Panc1 (cell line): ENCODE results near the gene LRRFIP1. TPM values are rescaled to one million over a fixed set of nuclear protein-coding genes. Genes with fewer than 3 reads are reported as not detected.

Experiments
- ATAC-seq: fragments of 200-7000 bp; cut with Tn5 transposase; 2 replicates; pipeline ENCODE4 v1.9.1; 2020; ENCODE audit warnings: mild to moderate bottlenecking, moderate library complexity
- BruUV-seq: library from RNA; stranded (reverse); fragments of 400-500 nt; replicated peaks from 2 replicates; lab custom pipeline; 2021; lab: Mats Ljungman, UMichigan
- CTCF ChIA-PET: fragments of 300-600 bp; sonication (Branson Sonifier 250); formaldehyde crosslinking; loops from one replicate; lab custom pipeline; 2022; ENCODE audit warnings: antibody characterized with exemption; lab: Charles Lee
- POLR2A ChIA-PET: fragments of 300-600 bp; sonication (Branson Sonifier 250); formaldehyde crosslinking; loops from one replicate; lab custom pipeline; 2022; ENCODE audit warnings: antibody characterized with exemption; lab: Charles Lee
- DNase-seq: peaks from one replicate; pipeline ENCODE4 v3.0.0-alpha.2; 2010; ENCODE audit warnings: low read depth, low spot score
- H3K27ac ChIP-seq: 2 replicates; pipeline ENCODE4 v1.5.1; 2011; ENCODE audit warnings: mild to moderate bottlenecking, low read length, inconsistent platforms
- H3K27me3 ChIP-seq: fragments of 200-500 bp; sonication (Bioruptor generic); 2 replicates; pipeline ENCODE4 v1.6.0; 2014; ENCODE audit warnings: low read length, inconsistent platforms; ENCODE audit not compliant: control insufficient read depth, insufficient read depth
- H3K36me3 ChIP-seq: fragments of 200-500 bp; sonication (Bioruptor generic); 2 replicates; pipeline ENCODE4 v1.5.1; 2014; ENCODE audit warnings: inconsistent platforms, mild to moderate bottlenecking, low read length, moderate library complexity; ENCODE audit not compliant: control insufficient read depth, insufficient read depth
- H3K4me1 ChIP-seq: 2 replicates; pipeline ENCODE4 v1.5.1; 2011; ENCODE audit warnings: inconsistent platforms, mild to moderate bottlenecking, low read length, moderate library complexity; ENCODE audit not compliant: control insufficient read depth, insufficient read depth
- H3K4me3 ChIP-seq, 2 experiments: 2 replicates each; pipeline ENCODE4 v1.5.1; 2011 to 2012; ENCODE audit warnings: low read depth in 2 of 2, low read length in 2 of 2, mild to moderate bottlenecking in 2 of 2, inconsistent platforms in 1 of 2, moderate library complexity in 1 of 2
- H3K9me3 ChIP-seq: fragments of 200-500 bp; sonication (Bioruptor generic); 2 replicates; pipeline ENCODE4 v1.5.1; 2014; ENCODE audit warnings: low read depth, mild to moderate bottlenecking, inconsistent platforms, low read length, moderate library complexity; ENCODE audit not compliant: control insufficient read depth, insufficient read depth
- POLR2AphosphoS5 ChIP-seq: IDR thresholded peaks from 2 replicates; pipeline ENCODE4 v1.6.1; 2012; ENCODE audit warnings: mild to moderate bottlenecking, low read depth, low read length, moderate library complexity
- SIN3A ChIP-seq: IDR thresholded peaks from 2 replicates; pipeline ENCODE4 v1.6.1; 2012; ENCODE audit warnings: low read depth, mild to moderate bottlenecking, low read length, moderate library complexity, borderline replicate concordance; ENCODE audit not compliant: insufficient read depth
- TCF7L2 ChIP-seq: IDR thresholded peaks from 2 replicates; pipeline ENCODE4 v1.6.1; 2011; ENCODE audit warnings: mild to moderate bottlenecking, low read depth, low read length, inconsistent platforms
- in situ Hi-C: cut with HindIII; loops from 2 replicates; pipeline ENCODE4 v1.10.0; 2016; ENCODE audit warnings: low sequenced_read_pairs, low pct_unique_long_range_greater_than_20kb
- intact Hi-C: fragments of 100-400 bp; cut with micrococcal nuclease; formaldehyde crosslinking; loops from one replicate; pipeline ENCODE4 v1.10.0; 2022; ENCODE audit not compliant: unreplicated experiment
- total RNA-seq: library from RNA; stranded (reverse); gene quantifications from one replicate; pipeline ENCODE4 v1.2.1, GENCODE V29; 2021; ENCODE audit not compliant: unreplicated experiment
- TF ChIP-seq, protein P1 (sequence below): fragments of 450-650 bp; IDR thresholded peaks from 2 replicates; pipeline ENCODE4 v1.5.1; 2017; ENCODE audit warnings: mild to moderate bottlenecking
- TF ChIP-seq, protein P2 (sequence below), 2 experiments: IDR thresholded peaks; 2 replicates each; pipeline ENCODE4 v1.6.1; 2011 to 2012; ENCODE audit warnings: low read depth in 2 of 2, control low read depth in 1 of 2, low read length in 1 of 2, mild to moderate bottlenecking in 1 of 2, moderate library complexity in 1 of 2; ENCODE audit not compliant: insufficient read depth in 1 of 2

Gene LRRFIP1
- total RNA-seq, 1 experiment from 2014 or later, result 121 TPM

GRCh38 chr2:237651761-237652160 is 24.4 kb downstream of the LRRFIP1 start:
- Histone ChIP-seq H3K4me3 (no peak overlapping the region), H3K4me1 (no peaks in the 10 kb centered on the region), H3K36me3 (no peaks in the 10 kb centered on the region), H3K27me3 (no peaks in the 10 kb centered on the region), H3K27ac (no peak overlapping the region), H3K9me3 (no peaks in the 10 kb centered on the region)
- no peak for DNase-seq
- TF ChIP-seq, protein P1, sequence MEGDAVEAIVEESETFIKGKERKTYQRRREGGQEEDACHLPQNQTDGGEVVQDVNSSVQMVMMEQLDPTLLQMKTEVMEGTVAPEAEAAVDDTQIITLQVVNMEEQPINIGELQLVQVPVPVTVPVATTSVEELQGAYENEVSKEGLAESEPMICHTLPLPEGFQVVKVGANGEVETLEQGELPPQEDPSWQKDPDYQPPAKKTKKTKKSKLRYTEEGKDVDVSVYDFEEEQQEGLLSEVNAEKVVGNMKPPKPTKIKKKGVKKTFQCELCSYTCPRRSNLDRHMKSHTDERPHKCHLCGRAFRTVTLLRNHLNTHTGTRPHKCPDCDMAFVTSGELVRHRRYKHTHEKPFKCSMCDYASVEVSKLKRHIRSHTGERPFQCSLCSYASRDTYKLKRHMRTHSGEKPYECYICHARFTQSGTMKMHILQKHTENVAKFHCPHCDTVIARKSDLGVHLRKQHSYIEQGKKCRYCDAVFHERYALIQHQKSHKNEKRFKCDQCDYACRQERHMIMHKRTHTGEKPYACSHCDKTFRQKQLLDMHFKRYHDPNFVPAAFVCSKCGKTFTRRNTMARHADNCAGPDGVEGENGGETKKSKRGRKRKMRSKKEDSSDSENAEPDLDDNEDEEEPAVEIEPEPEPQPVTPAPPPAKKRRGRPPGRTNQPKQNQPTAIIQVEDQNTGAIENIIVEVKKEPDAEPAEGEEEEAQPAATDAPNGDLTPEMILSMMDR, result no peak
- TF ChIP-seq, protein P2, sequence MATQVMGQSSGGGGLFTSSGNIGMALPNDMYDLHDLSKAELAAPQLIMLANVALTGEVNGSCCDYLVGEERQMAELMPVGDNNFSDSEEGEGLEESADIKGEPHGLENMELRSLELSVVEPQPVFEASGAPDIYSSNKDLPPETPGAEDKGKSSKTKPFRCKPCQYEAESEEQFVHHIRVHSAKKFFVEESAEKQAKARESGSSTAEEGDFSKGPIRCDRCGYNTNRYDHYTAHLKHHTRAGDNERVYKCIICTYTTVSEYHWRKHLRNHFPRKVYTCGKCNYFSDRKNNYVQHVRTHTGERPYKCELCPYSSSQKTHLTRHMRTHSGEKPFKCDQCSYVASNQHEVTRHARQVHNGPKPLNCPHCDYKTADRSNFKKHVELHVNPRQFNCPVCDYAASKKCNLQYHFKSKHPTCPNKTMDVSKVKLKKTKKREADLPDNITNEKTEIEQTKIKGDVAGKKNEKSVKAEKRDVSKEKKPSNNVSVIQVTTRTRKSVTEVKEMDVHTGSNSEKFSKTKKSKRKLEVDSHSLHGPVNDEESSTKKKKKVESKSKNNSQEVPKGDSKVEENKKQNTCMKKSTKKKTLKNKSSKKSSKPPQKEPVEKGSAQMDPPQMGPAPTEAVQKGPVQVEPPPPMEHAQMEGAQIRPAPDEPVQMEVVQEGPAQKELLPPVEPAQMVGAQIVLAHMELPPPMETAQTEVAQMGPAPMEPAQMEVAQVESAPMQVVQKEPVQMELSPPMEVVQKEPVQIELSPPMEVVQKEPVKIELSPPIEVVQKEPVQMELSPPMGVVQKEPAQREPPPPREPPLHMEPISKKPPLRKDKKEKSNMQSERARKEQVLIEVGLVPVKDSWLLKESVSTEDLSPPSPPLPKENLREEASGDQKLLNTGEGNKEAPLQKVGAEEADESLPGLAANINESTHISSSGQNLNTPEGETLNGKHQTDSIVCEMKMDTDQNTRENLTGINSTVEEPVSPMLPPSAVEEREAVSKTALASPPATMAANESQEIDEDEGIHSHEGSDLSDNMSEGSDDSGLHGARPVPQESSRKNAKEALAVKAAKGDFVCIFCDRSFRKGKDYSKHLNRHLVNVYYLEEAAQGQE (IDR thresholded peaks at IDR 0.05; ENCODE audit: insufficient read depth in 1 of 2, low read depth in 2 of 2, low read length in 1 of 2), result no peak
- TF ChIP-seq SIN3A (no peak), TCF7L2 (no peak), POLR2AphosphoS5 (no peak)
- BruUV-seq, result no TSS peak
- no peak for ATAC-seq
- POLR2A ChIA-PET, result no interaction called here
- intact Hi-C loops (no loop called here), in situ Hi-C loops (no loop called here)
- CTCF ChIA-PET, result no interaction called here

DNA sequence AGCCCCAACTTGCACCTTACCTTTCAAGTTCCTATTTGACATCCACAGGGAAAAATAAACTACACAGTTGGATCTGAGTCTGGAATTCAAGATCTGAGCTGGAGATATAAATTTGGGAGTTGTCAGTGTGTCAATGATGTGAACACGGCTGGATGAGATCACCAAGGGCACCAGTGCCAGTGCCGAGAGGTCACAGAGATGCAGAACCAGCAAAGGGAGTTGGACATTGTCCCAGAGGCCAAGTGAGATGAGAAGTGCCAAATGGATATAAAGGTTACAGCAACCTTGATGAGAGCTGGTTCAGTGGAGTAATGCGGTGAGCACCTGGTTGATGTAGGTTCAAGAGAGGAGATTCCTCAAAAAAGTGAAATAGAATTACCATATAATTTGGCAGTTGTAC is 24.8 kb downstream of the LRRFIP1 start:
- no peaks in the 10 kb centered on the region for H3K9me3 ChIP-seq
- DNase-seq, result no peak
- BruUV-seq, result no TSS peak
- H3K27ac ChIP-seq, result no peak overlapping the region
- in situ Hi-C loops (no loop called here), intact Hi-C loops (no loop called here)
- TF ChIP-seq, protein P1, result no peak
- TF ChIP-seq, protein P2 (IDR thresholded peaks at IDR 0.05; ENCODE audit: insufficient read depth in 1 of 2, low read depth in 2 of 2, low read length in 1 of 2), result no peak
- TF ChIP-seq SIN3A (no peak), POLR2AphosphoS5 (no peak), TCF7L2 (no peak)
- no peaks in the 10 kb centered on the region for H3K4me1 ChIP-seq
- CTCF ChIA-PET, result no interaction called here
- H3K4me3 ChIP-seq, result no peak overlapping the region
- no peak for ATAC-seq
- POLR2A ChIA-PET, result no interaction called here
- no peaks in the 10 kb centered on the region for H3K36me3 ChIP-seq
- H3K27me3 ChIP-seq, result no peaks in the 10 kb centered on the region
